ENCODE measurements around the gene PEX14.

GRCh38 chr1:10528066-10529014 is 53.6 kb downstream of the PEX14 start:
- TF ChIP-seq, protein P1, sequence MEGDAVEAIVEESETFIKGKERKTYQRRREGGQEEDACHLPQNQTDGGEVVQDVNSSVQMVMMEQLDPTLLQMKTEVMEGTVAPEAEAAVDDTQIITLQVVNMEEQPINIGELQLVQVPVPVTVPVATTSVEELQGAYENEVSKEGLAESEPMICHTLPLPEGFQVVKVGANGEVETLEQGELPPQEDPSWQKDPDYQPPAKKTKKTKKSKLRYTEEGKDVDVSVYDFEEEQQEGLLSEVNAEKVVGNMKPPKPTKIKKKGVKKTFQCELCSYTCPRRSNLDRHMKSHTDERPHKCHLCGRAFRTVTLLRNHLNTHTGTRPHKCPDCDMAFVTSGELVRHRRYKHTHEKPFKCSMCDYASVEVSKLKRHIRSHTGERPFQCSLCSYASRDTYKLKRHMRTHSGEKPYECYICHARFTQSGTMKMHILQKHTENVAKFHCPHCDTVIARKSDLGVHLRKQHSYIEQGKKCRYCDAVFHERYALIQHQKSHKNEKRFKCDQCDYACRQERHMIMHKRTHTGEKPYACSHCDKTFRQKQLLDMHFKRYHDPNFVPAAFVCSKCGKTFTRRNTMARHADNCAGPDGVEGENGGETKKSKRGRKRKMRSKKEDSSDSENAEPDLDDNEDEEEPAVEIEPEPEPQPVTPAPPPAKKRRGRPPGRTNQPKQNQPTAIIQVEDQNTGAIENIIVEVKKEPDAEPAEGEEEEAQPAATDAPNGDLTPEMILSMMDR (IDR thresholded peaks at IDR 0.05), result no peak
- TF ChIP-seq POLR2AphosphoS5 (IDR thresholded peaks at IDR 0.05), result peak in 2 of 3 donors; percentile 39 to 40
- no peak for TF ChIP-seq POLR2A (IDR thresholded peaks at IDR 0.05)
- TF ChIP-seq EP300 (IDR thresholded peaks at IDR 0.05), result no peak
